GM23338 (cell line): ENCODE data around the gene ARHGEF19. TPM values are rescaled to one million over a fixed set of nuclear protein-coding genes. Genes with fewer than 3 reads are reported as not detected.

ENCODE experiments used
- ATAC-seq: fragments of 200-7000 bp; cut with Tn5 transposase; 3 replicates; pipeline ENCODE4 v1.9.1; 2020
- DNase-seq: peaks from one replicate; pipeline ENCODE4 v3.0.0-alpha.2; 2015; ENCODE audit warnings: low spot score
- H2AFZ ChIP-seq: fragments of 200-600 bp; sonication (generic); 2 replicates; pipeline ENCODE4 v1.8.0; 2016; ENCODE audit warnings: antibody characterized with exemption, mild to moderate bottlenecking, moderate library complexity
- H3F3A ChIP-seq: fragments of 200-600 bp; sonication (generic); replicated peaks from 2 replicates; pipeline ENCODE4 v1.8.0; 2017; ENCODE audit warnings: antibody characterized with exemption, mixed run types, low read depth
- H3K27ac ChIP-seq: fragments of 200-600 bp; sonication (generic); 2 replicates; pipeline ENCODE4 v1.6.1; 2016; ENCODE audit warnings: low read depth
- H3K27me3 ChIP-seq: fragments of 200-600 bp; sonication (generic); 2 replicates; pipeline ENCODE4 v1.8.0; 2016; ENCODE audit warnings: mild to moderate bottlenecking, mixed run types, moderate library complexity; ENCODE audit not compliant: insufficient read depth
- H3K36me3 ChIP-seq: fragments of 200-600 bp; sonication (generic); 2 replicates; pipeline ENCODE4 v1.8.0; 2016; ENCODE audit warnings: mild to moderate bottlenecking; ENCODE audit not compliant: insufficient read depth
- H3K4me1 ChIP-seq: fragments of 200-600 bp; sonication (generic); 2 replicates; pipeline ENCODE4 v1.8.0; 2016; ENCODE audit warnings: mild to moderate bottlenecking, moderate library complexity; ENCODE audit not compliant: insufficient read depth
- H3K4me2 ChIP-seq: fragments of 200-600 bp; sonication (generic); 2 replicates; pipeline ENCODE4 v1.7.1; 2017; ENCODE audit warnings: mixed run types
- H3K4me3 ChIP-seq: fragments of 200-600 bp; sonication (generic); 2 replicates; pipeline ENCODE4 v1.6.1; 2016; ENCODE audit warnings: mixed run types
- H3K79me2 ChIP-seq: fragments of 200-600 bp; sonication (generic); replicated peaks from 2 replicates; pipeline ENCODE4 v1.8.0; 2017; ENCODE audit warnings: mild to moderate bottlenecking; ENCODE audit not compliant: insufficient read depth
- H3K9me2 ChIP-seq: fragments of 200-600 bp; sonication (generic); 2 replicates; pipeline ENCODE4 v1.8.0; 2017; ENCODE audit not compliant: insufficient read depth
- H4K20me1 ChIP-seq: fragments of 200-600 bp; sonication (generic); replicated peaks from 2 replicates; pipeline ENCODE4 v1.8.0; 2017; ENCODE audit warnings: mild to moderate bottlenecking; ENCODE audit not compliant: insufficient read depth
- H3K27ac Mint-ChIP-seq: 2 replicates; pipeline ENCODE4 v1.8.0; 2020; ENCODE audit warnings: inconsistent platforms, mild to moderate bottlenecking, moderate library complexity, mixed read lengths
- H3K27me3 Mint-ChIP-seq: 3 replicates; pipeline ENCODE4 v1.8.0; 2022; ENCODE audit warnings: low read depth, mild to moderate bottlenecking, moderate library complexity, mixed read lengths, inconsistent platforms; ENCODE audit not compliant: insufficient read depth, poor library complexity
- H3K36me3 Mint-ChIP-seq: 3 replicates; pipeline ENCODE4 v1.8.0; 2021; ENCODE audit warnings: low read depth, mild to moderate bottlenecking, inconsistent platforms, moderate library complexity, mixed read lengths
- H3K4me1 Mint-ChIP-seq: 3 replicates; pipeline ENCODE4 v1.8.0; 2020; ENCODE audit warnings: mild to moderate bottlenecking, inconsistent platforms, mixed read lengths
- H3K4me3 Mint-ChIP-seq: 3 replicates; pipeline ENCODE4 v1.8.0; 2021; ENCODE audit warnings: moderate library complexity, mild to moderate bottlenecking, inconsistent platforms, mixed read lengths
- H3K9me3 Mint-ChIP-seq: 3 replicates; pipeline ENCODE4 v1.8.0; 2020; ENCODE audit warnings: moderate library complexity, mild to moderate bottlenecking, inconsistent platforms, mixed read lengths
- CREB1 ChIP-seq: fragments of 250-450 bp; sonication (Bioruptor Pico); IDR thresholded peaks from 2 replicates; pipeline ENCODE4 v1.5.0; 2020; ENCODE audit warnings: low read depth, mild to moderate bottlenecking, moderate library complexity
- EZH2 ChIP-seq: fragments of 200-600 bp; sonication (generic); IDR thresholded peaks from one replicate; pipeline ENCODE4 v1.8.0; 2017; ENCODE audit warnings: antibody characterized with exemption, mild to moderate bottlenecking, low read depth; ENCODE audit not compliant: unreplicated experiment
- JUNB ChIP-seq: IDR thresholded peaks from one replicate; pipeline ENCODE4 v1.6.1; 2016; ENCODE audit warnings: antibody characterized with exemption; ENCODE audit not compliant: unreplicated experiment
- NANOG ChIP-seq: IDR thresholded peaks from 2 replicates; pipeline ENCODE4 v1.6.1; 2016; ENCODE audit warnings: antibody characterized with exemption, borderline replicate concordance
- POLR2AphosphoS5 ChIP-seq: IDR thresholded peaks from 2 replicates; pipeline ENCODE4 v1.6.1; 2016; ENCODE audit warnings: antibody characterized with exemption, low read depth
- STAT1 ChIP-seq: IDR thresholded peaks from one replicate; pipeline ENCODE4 v1.6.1; 2016; ENCODE audit warnings: antibody characterized with exemption; ENCODE audit not compliant: unreplicated experiment
- ZNF114 ChIP-seq: fragments of 250-450 bp; sonication (Bioruptor Pico); IDR thresholded peaks from 2 replicates; pipeline ENCODE4 v1.5.0; 2020; ENCODE audit warnings: mild to moderate bottlenecking, moderate library complexity
- ZNF331 ChIP-seq: fragments of 250-450 bp; sonication (Bioruptor Pico); IDR thresholded peaks from 2 replicates; pipeline ENCODE4 v1.5.0; 2020; ENCODE audit warnings: low read depth, mild to moderate bottlenecking, moderate library complexity
- polyA plus RNA-seq: library from polyadenylated mRNA; unstranded; fragments of >200 nt; fragmentation: Nextera tagmentation; extraction: Ambion mirVana; gene quantifications from 2 replicates; pipeline ENCODE4 v1.2.1, GENCODE V29; 2016
- total RNA-seq: library from RNA; depleted of rRNA; stranded (reverse); fragments of >200 nt; shearing (Covaris generic); gene quantifications from 2 replicates; pipeline ENCODE4 v1.2.3, GENCODE V29; 2014
- TF ChIP-seq, protein P1 (sequence below): IDR thresholded peaks from 2 replicates; pipeline ENCODE4 v1.6.1; 2016; ENCODE audit warnings: antibody characterized with exemption
- TF ChIP-seq, protein P2 (sequence below), 2 experiments: fragments of 200-600 bp in 1 of 2; sonication (generic) in 1 of 2; conservative IDR thresholded peaks; 2 replicates each; pipeline versions ENCODE4 v1.5.1 to v1.6.1; 2016 to 2017; ENCODE audit warnings: antibody characterized with exemption in 2 of 2, low read depth in 2 of 2, mild to moderate bottlenecking in 2 of 2, moderate library complexity in 1 of 2
- TF ChIP-seq, protein P3 (sequence below): fragments of 250-450 bp; sonication (Bioruptor Pico); IDR thresholded peaks from 2 replicates; pipeline ENCODE4 v1.5.0; 2020; ENCODE audit warnings: mild to moderate bottlenecking, moderate library complexity

The ARHGEF19 gene
- total and polyA plus RNA-seq, 2 experiments from 2014 or later: 19.5 to 46.4 TPM

DNA sequence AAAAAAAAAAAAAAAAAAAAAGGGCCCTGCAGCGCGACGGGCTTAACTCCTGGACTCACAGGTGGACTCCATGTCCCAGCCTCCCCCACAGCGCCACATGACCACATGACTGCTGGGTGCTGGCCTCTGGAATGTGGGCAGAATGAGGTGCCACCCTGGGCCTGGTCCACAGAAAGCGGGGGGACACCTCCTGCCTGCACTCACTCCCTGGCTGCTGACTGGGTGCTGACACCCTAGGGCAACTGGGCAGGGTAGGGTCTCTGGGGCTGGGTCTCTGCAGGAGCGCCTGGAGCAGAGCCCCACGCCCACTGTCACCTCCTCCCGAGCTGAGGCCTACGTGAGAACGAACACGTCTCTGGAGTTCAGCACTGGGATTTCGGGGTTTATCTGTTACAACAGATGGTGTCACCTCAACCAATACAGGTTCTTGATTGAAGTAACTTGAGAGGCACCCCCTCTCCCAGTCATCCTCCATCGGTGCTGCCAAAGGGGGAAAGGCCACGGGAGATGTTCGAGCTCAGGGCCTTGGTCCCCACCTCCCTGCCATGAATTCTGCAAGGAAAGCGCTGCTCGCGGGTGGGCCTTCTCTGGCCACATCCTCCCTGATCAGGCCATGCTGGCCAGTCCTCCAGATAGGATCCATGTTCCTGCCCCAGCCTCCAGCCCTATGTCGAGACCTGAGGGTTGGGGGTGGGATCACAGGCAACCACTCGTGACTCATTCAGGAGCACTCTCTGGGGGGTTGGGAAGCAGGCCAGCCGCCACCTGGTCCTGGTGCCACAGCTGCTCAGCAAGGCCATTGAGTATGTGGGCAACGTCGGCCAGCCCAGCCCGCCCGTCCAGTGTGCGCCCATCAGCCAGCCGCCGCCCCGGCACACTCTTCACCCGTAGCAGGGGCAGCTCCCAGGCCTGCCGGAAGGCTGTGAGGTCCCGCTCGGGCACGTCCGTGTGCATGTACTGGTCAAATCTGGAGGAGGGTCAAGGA, 19.2 kb upstream of the ARHGEF19 start:
- Mint-ChIP-seq H3K9me3 (no peaks in the 10 kb centered on the region), H3K4me1 (peaks cover 18% of the 10 kb centered on the region; the same call in 2 of the 3 replicates), H3K27me3 (peaks cover 33% of the 10 kb centered on the region), H3K27ac (no peak overlapping the region), H3K36me3 (no peaks in the 10 kb centered on the region), H3K4me3 (no peak overlapping the region)
- Histone ChIP-seq H3K4me2 (no peak overlapping the region), H3K36me3 (no peaks in the 10 kb centered on the region), H3K9me2 (no peaks in the 10 kb centered on the region), H4K20me1 (no peaks in the 10 kb centered on the region; the same call in 1 of the 2 replicates), H3K4me3 (no peak overlapping the region), H3K4me1 (peaks cover 16% of the 10 kb centered on the region; the same call in 1 of the 2 replicates), H3F3A (peaks cover 16% of the 10 kb centered on the region), H2AFZ (no peak overlapping the region), H3K27ac (no peak overlapping the region), H3K79me2 (no peaks in the 10 kb centered on the region), H3K27me3 (peaks cover 34% of the 10 kb centered on the region)
- ATAC-seq (no peak), DNase-seq (no peak)
- TF ChIP-seq ZNF114 (CRISPR knock-in tag) (no peak), ZNF331 (CRISPR knock-in tag) (no peak), POLR2AphosphoS5 (no peak), CREB1 (CRISPR knock-in tag) (no peak), EZH2 (no peak), JUNB (no peak), NANOG (no peak)
- TF ChIP-seq, protein P1, sequence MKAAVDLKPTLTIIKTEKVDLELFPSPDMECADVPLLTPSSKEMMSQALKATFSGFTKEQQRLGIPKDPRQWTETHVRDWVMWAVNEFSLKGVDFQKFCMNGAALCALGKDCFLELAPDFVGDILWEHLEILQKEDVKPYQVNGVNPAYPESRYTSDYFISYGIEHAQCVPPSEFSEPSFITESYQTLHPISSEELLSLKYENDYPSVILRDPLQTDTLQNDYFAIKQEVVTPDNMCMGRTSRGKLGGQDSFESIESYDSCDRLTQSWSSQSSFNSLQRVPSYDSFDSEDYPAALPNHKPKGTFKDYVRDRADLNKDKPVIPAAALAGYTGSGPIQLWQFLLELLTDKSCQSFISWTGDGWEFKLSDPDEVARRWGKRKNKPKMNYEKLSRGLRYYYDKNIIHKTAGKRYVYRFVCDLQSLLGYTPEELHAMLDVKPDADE: no peak

DNA sequence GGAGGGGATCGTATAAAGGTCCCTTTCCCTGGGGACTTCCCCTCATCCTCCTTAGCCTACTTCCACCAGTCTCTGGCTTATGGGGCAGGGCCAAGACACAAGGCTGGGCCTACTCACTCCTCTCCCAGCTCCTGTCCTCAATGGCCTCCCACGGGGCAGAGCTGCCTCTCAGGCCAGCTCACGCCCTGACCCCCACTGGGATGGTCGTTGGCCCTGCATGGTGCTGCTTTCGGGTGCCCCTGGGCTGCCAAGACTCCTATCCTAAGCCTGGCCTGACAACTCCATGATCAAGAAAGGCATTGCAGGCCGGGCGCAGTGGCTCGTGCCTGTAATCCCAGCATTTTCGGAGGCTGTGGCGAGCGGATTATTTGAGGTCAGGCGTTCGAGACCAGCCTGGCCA, 18.3 kb upstream of the ARHGEF19 start:
- H3K36me3 Mint-ChIP-seq: no peaks in the 10 kb centered on the region
- Histone ChIP-seq H3K4me2 (no peak overlapping the region), H3F3A (peaks cover 16% of the 10 kb centered on the region), H2AFZ (no peak overlapping the region), H3K36me3 (no peaks in the 10 kb centered on the region), H3K9me2 (no peaks in the 10 kb centered on the region), H3K27me3 (peaks cover 40% of the 10 kb centered on the region), H3K4me3 (no peak overlapping the region), H3K27ac (no peak overlapping the region), H4K20me1 (no peaks in the 10 kb centered on the region; the same call in 1 of the 2 replicates), H3K79me2 (no peaks in the 10 kb centered on the region), H3K4me1 (peaks cover 13% of the 10 kb centered on the region; the same call in 1 of the 2 replicates)
- peaks cover 37% of the 10 kb centered on the region for H3K27me3 Mint-ChIP-seq
- no peak for DNase-seq
- H3K4me1 Mint-ChIP-seq: peaks cover 19% of the 10 kb centered on the region
- H3K27ac Mint-ChIP-seq: no peak overlapping the region
- no peak overlapping the region for H3K4me3 Mint-ChIP-seq
- no peaks in the 10 kb centered on the region for H3K9me3 Mint-ChIP-seq
- no peak for ATAC-seq
- TF ChIP-seq, protein P2, sequence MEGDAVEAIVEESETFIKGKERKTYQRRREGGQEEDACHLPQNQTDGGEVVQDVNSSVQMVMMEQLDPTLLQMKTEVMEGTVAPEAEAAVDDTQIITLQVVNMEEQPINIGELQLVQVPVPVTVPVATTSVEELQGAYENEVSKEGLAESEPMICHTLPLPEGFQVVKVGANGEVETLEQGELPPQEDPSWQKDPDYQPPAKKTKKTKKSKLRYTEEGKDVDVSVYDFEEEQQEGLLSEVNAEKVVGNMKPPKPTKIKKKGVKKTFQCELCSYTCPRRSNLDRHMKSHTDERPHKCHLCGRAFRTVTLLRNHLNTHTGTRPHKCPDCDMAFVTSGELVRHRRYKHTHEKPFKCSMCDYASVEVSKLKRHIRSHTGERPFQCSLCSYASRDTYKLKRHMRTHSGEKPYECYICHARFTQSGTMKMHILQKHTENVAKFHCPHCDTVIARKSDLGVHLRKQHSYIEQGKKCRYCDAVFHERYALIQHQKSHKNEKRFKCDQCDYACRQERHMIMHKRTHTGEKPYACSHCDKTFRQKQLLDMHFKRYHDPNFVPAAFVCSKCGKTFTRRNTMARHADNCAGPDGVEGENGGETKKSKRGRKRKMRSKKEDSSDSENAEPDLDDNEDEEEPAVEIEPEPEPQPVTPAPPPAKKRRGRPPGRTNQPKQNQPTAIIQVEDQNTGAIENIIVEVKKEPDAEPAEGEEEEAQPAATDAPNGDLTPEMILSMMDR (conservative IDR thresholded peaks at IDR 0.05; ENCODE audit: low read depth in 2 of 2): no peak
- TF ChIP-seq ZNF114 (CRISPR knock-in tag) (no peak), EZH2 (no peak), POLR2AphosphoS5 (no peak), STAT1 (no peak), ZNF331 (CRISPR knock-in tag) (no peak), CREB1 (CRISPR knock-in tag) (no peak)
- TF ChIP-seq, protein P3, sequence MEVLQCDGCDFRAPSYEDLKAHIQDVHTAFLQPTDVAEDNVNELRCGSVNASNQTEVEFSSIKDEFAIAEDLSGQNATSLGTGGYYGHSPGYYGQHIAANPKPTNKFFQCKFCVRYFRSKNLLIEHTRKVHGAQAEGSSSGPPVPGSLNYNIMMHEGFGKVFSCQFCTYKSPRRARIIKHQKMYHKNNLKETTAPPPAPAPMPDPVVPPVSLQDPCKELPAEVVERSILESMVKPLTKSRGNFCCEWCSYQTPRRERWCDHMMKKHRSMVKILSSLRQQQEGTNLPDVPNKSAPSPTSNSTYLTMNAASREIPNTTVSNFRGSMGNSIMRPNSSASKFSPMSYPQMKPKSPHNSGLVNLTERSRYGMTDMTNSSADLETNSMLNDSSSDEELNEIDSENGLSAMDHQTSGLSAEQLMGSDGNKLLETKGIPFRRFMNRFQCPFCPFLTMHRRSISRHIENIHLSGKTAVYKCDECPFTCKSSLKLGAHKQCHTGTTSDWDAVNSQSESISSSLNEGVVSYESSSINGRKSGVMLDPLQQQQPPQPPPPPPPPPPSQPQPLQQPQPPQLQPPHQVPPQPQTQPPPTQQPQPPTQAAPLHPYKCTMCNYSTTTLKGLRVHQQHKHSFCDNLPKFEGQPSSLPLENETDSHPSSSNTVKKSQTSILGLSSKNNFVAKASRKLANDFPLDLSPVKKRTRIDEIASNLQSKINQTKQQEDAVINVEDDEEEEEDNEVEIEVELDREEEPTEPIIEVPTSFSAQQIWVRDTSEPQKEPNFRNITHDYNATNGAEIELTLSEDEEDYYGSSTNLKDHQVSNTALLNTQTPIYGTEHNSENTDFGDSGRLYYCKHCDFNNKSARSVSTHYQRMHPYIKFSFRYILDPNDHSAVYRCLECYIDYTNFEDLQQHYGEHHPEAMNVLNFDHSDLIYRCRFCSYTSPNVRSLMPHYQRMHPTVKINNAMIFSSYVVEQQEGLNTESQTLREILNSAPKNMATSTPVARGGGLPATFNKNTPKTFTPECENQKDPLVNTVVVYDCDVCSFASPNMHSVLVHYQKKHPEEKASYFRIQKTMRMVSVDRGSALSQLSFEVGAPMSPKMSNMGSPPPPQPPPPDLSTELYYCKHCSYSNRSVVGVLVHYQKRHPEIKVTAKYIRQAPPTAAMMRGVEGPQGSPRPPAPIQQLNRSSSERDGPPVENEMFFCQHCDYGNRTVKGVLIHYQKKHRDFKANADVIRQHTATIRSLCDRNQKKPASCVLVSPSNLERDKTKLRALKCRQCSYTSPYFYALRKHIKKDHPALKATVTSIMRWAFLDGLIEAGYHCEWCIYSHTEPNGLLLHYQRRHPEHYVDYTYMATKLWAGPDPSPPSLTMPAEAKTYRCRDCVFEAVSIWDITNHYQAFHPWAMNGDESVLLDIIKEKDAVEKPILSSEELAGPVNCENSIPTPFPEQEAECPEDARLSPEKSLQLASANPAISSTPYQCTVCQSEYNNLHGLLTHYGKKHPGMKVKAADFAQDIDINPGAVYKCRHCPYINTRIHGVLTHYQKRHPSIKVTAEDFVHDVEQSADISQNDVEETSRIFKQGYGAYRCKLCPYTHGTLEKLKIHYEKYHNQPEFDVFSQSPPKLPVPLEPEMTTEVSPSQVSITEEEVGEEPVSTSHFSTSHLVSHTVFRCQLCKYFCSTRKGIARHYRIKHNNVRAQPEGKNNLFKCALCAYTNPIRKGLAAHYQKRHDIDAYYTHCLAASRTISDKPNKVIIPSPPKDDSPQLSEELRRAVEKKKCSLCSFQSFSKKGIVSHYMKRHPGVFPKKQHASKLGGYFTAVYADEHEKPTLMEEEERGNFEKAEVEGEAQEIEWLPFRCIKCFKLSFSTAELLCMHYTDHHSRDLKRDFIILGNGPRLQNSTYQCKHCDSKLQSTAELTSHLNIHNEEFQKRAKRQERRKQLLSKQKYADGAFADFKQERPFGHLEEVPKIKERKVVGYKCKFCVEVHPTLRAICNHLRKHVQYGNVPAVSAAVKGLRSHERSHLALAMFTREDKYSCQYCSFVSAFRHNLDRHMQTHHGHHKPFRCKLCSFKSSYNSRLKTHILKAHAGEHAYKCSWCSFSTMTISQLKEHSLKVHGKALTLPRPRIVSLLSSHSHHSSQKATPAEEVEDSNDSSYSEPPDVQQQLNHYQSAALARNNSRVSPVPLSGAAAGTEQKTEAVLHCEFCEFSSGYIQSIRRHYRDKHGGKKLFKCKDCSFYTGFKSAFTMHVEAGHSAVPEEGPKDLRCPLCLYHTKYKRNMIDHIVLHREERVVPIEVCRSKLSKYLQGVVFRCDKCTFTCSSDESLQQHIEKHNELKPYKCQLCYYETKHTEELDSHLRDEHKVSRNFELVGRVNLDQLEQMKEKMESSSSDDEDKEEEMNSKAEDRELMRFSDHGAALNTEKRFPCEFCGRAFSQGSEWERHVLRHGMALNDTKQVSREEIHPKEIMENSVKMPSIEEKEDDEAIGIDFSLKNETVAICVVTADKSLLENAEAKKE (CRISPR knock-in tag): no peak
